ENCODE data around the gene TP53I11.

TP53I11 gene

GRCh38 chr11:44915621-44916020 lies 35.1 kb downstream of the TP53I11 start:
- DNase-seq (ENCODE audit: low spot score): no peak
- CTCF ChIA-PET: interaction anchor here (0.6 to 1.1 kb wide), 3 partner anchors 11 to 192 kb away, joined by 3 read pairs; no protein-coding TSS in a partner anchor
- H3K27ac ChIP-seq: no peak overlapping the region
- no peak for TF ChIP-seq CTCF (conservative IDR thresholded peaks at IDR 0.05; ENCODE audit: low read depth)
- POLR2A ChIA-PET (ENCODE audit: low non-redundant PET): no interaction called here

GRCh38 chr11:44915004-44915403 lies 35.7 kb downstream of the TP53I11 start:
- ChIA-PET CTCF (interaction anchor here (1.1 kb wide), 1 partner anchor 12 kb away, joined by 3 read pairs; no protein-coding TSS in a partner anchor), POLR2A (ENCODE audit: low non-redundant PET) (no interaction called here)
- no peak overlapping the region for H3K27ac ChIP-seq

GRCh38 chr11:44914105-44914504 lies 36.6 kb downstream of the TP53I11 start:
- POLR2A ChIA-PET (ENCODE audit: low non-redundant PET): no interaction called here
- no peak for DNase-seq (ENCODE audit: low spot score)
- CTCF ChIA-PET: no interaction called here
- no peak for TF ChIP-seq CTCF (conservative IDR thresholded peaks at IDR 0.05; ENCODE audit: low read depth)
- no peak overlapping the region for H3K27ac ChIP-seq

More at GRCh38 chr11:44915004-44915403, 35.7 kb downstream of the TP53I11 start:
- no peak for TF ChIP-seq CTCF (conservative IDR thresholded peaks at IDR 0.05; ENCODE audit: low read depth)
- DNase-seq (ENCODE audit: low spot score): no peak

- ChIA-PET POLR2A (ENCODE audit: low non-redundant PET) (no interaction called here), CTCF (interaction anchor here (0.6 kb wide), 1 partner anchor 13 kb away, joined by 3 read pairs; no protein-coding TSS in a partner anchor)
- TF ChIP-seq CTCF (conservative IDR thresholded peaks at IDR 0.05; ENCODE audit: low read depth): no peak
- no peak for DNase-seq (ENCODE audit: low spot score)
- no peak overlapping the region for H3K27ac ChIP-seq
Measured at GRCh38 chr11:44913502-44913901, 37.2 kb downstream of the TP53I11 start.

- TF ChIP-seq CTCF (conservative IDR thresholded peaks at IDR 0.05; ENCODE audit: low read depth): no peak
- H3K27ac ChIP-seq: no peak overlapping the region
- DNase-seq (ENCODE audit: low spot score): no peak
- ChIA-PET POLR2A (ENCODE audit: low non-redundant PET) (no interaction called here), CTCF (interaction anchor here (0.6 to 1.2 kb wide), 4 partner anchors 18 to 285 kb away, joined by 3 to 7 read pairs (median 4); no protein-coding TSS in a partner anchor)
Measured at GRCh38 chr11:44912270-44912987, 38.3 kb downstream of the TP53I11 start.

GRCh38 chr11:44911029-44911814 lies 39.5 kb downstream of the TP53I11 start:
- DNase-seq (ENCODE audit: low spot score): peak; percentile 69
- POLR2A ChIA-PET (ENCODE audit: low non-redundant PET): no interaction called here

More at GRCh38 chr11:44911029-44911814, 39.5 kb downstream of the TP53I11 start:
- CTCF ChIA-PET: interaction anchor here (0.5 to 1.8 kb wide), 24 partner anchors 9 to 776 kb away, joined by 3 to 12 read pairs (median 3); no protein-coding TSS in a partner anchor
- peak; percentile 76 for TF ChIP-seq CTCF (conservative IDR thresholded peaks at IDR 0.05; ENCODE audit: low read depth)
- no peak overlapping the region for H3K27ac ChIP-seq
